Body of pancreas (tissue), 4 donors: ENCODE results near the gene LRR1.

Experiments used
- POLR2A ChIP-seq, 3 donors: fragments of 450-650 bp; IDR thresholded peaks; one replicate each; pipeline ENCODE4 v1.6.1; 2016; ENCODE audit warnings: antibody characterized with exemption in 3 of 3, mild to moderate bottlenecking in 2 of 3
- TF ChIP-seq, protein P1 (sequence below), 7 experiments: fragments of 450-650 bp in 4 of 7; fragments of 200-600 bp in 3 of 7; sonication (generic) in 3 of 7; IDR thresholded peaks; one replicate each; pipeline ENCODE4 v1.5.1; 2016 to 2019; ENCODE audit warnings: antibody characterized with exemption in 7 of 7

DNA sequence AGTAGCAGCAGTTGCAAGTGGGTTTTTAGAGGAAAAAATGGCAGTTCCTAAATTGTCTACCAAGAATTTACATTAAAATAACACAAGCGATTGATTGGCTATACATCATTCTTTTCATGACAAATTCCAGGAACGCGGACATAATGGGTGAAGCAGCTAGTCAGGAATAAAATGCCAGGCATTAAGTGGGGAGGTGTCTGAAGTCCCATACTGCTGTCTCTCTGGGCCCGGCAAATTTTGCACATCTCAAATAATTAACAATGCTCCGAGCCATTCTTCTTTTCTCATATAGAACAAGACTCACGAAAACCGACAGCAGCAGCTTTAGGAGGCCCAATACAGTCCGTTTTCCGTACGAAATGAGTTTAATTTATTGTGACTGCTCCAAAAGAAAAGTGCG is 21.0 kb downstream of the LRR1 start:
- TF ChIP-seq, protein P1, sequence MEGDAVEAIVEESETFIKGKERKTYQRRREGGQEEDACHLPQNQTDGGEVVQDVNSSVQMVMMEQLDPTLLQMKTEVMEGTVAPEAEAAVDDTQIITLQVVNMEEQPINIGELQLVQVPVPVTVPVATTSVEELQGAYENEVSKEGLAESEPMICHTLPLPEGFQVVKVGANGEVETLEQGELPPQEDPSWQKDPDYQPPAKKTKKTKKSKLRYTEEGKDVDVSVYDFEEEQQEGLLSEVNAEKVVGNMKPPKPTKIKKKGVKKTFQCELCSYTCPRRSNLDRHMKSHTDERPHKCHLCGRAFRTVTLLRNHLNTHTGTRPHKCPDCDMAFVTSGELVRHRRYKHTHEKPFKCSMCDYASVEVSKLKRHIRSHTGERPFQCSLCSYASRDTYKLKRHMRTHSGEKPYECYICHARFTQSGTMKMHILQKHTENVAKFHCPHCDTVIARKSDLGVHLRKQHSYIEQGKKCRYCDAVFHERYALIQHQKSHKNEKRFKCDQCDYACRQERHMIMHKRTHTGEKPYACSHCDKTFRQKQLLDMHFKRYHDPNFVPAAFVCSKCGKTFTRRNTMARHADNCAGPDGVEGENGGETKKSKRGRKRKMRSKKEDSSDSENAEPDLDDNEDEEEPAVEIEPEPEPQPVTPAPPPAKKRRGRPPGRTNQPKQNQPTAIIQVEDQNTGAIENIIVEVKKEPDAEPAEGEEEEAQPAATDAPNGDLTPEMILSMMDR (IDR thresholded peaks at IDR 0.05), result no peak
- no peak for TF ChIP-seq POLR2A (IDR thresholded peaks at IDR 0.05)
